GM21390 (cell line): Measurements from ENCODE around the gene LRP5.

Source experiments
- ATAC-seq: cut with Tn5 transposase; IDR thresholded peaks from one replicate; pipeline ENCODE4 v1.9.1; 2021; ENCODE audit not compliant: unreplicated experiment

The LRP5 gene

DNA sequence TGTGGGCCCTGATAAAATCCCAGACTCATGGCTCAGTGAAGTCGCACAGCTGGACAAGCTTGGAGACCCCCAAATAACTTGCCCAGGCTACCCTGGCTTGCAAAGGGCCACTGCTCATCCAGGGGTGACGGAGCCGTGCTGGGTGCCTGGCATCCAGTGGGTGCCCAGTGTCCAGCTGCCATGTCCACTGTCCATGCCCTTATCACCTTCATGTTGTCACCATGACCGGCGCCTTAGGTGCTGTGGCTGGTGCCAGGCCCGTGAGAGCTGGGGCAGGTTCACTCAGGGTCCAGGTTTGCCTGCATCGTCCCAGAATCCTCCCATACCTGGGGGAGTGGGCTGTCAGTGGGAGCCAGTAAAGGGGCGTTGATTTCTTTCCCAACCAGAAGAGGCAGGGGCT lies 57.4 kb downstream of the LRP5 start:
- ATAC-seq = no peak

GRCh38 chr11:68370211-68371111 lies 58.1 kb downstream of the LRP5 start:
- ATAC-seq = peak; percentile 79

GRCh38 chr11:68371171-68372041 lies 59.0 kb downstream of the LRP5 start:
- no peak for ATAC-seq

- ATAC-seq = no peak
Measured at GRCh38 chr11:68372114-68372513, 59.7 kb downstream of the LRP5 start.

- no peak for ATAC-seq
Measured at GRCh38 chr11:68372625-68373024, 60.2 kb downstream of the LRP5 start.

DNA sequence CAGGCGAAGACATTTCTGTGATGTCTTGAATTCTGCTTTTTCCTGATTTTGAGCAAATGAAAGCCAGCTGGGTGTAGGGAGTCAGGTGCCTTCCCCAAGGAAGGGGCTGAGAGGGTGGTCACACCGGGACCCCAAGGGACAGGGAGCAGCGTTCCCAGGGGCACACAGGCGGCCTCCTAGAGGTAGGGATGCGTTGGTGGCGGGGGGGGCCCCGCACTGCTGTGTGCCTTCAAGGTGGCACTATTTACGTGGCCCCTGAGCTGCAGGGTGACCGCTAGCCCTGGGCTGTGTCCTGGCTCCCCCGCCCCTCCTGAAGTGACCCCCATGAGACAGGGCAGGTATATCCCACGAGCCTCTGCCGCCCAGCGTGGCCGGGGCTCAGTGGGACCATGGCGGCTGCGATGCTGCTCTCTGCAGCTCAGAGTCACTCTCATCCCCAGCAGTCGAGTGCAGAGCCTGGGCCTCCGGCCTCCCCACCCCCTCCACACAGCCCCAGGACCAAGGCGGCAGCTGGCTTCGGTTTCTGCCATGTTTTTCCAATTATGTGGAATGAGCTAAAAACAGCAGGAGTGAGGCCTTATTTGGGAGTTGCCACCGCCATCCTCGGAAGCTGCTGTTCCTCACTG lies 60.9 kb downstream of the LRP5 start:
- ATAC-seq = no peak

DNA sequence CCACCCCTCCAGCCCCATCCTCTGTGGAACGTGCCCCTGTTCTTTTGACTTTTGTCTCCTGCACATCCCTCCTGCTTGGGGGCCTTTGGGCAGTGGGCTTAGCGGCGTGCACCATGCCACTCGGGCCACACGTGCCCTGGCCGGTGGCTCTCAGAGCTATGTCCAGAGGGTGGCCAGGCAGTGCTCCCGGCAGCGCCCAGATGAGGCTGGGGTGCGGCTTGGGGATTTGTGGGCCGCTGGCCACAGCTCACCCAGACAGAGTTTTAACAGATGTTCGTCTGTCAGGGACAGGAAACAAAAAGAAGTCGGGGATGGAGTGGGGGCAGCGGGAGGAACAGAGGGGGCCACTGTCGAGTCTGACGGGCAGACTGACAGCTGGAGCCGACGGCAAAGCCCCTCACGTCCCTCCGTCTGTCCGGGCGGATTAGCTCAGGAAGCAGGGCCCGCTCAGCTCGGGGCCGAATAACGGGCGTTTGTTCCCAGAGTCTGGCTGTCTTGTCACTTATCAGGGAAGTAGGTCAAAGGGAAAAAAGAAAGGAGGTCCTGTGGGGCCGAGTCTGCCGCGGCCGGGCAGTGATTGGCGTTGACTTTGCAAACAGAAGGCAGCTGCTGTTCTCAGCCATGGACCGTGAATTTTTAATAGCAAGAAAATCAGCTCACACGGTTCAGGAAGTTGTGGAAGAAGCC lies 61.6 kb downstream of the LRP5 start:
- no peak for ATAC-seq

- no peak for ATAC-seq
Measured at GRCh38 chr11:68374531-68374930, 62.1 kb downstream of the LRP5 start.

DNA sequence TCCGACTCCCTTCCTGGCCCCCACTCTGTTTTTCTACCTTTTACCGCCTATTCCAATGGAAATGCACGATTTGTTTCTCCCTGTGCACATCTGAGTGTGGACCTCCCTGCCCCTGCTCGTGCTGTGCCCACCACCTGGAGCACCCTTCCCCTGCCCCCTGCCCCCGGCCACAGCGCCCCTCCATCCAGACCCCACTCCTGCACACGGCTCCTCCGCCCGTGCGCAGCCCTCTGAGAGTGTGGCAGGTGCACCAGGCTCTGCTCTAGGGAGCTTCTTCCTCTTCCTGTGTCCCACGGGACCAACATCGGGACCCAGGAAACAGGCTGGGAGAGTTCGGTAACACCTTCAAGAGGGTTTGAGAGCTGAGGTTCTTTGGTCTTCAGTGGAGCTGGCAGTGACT lies 62.9 kb downstream of the LRP5 start:
- ATAC-seq = no peak

GRCh38 chr11:68375766-68376165 lies 63.4 kb downstream of the LRP5 start:
- no peak for ATAC-seq

DNA sequence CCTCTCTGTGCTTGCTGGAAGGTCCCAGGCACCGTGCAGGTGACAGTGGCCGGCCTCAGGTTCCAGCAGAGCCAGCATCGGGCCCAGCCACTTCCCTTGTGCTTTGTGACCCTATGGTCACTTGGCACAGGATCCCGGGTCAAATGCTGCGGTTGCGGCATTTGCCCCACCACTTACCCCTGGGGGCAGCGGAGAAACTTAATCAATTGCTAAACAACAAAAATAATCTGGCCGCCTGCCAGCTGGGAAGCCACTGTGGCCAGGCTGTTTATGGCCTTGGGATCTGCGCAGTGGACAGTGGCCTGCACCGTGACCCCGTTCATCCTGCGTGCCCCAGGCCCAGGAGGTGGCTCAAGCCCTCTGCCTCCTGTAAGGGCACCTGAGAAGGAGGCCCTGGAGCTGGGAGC lies 65.0 kb downstream of the LRP5 start:
- no peak for ATAC-seq

- no peak for ATAC-seq
Measured at GRCh38 chr11:68379206-68379605, 66.8 kb downstream of the LRP5 start.

DNA sequence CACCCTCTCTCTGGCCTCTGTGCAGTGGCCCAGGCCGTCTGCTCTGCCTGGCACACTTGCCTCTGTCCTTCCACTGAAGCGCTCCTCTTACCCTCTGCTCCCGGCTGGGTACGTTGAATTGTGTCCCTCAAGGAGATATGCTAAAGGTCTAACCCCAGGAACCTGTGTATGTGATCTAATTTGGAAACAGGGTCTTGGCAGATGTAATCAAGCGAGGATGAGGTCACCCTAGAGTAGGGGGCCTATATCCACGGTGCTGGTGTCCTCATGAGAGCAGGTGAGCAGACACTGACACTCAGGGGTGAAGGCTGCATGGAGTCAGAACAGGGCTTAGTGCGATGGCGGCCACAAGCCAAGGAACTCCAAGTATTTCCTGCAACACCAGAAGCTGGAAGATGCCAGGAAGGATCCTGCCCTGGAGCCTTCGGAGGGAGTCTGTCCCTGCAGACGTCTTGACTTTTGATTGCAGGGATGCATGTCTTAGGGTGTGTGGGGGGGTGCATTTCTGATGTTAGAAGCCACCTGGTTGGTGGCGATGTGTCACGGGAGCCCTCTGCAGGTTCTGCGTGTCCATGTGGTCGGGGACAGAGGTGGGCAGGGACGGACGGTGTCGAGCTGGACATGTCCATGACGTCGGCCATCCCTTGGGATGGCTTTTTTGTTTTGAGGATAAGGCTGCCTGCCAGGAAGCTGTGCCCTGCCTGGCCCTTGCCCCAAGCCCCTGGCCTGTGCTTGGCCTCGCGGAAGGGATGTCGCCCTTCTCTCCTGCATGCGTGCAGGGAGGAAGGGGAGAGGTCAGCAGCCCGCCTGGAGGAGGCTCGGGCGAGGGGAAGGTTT lies 68.6 kb downstream of the LRP5 start:
- ATAC-seq = no peak

GRCh38 chr11:68381716-68382115 lies 69.3 kb downstream of the LRP5 start:
- no peak for ATAC-seq

- ATAC-seq = no peak
Measured at GRCh38 chr11:68382358-68382998, 70.1 kb downstream of the LRP5 start.

DNA sequence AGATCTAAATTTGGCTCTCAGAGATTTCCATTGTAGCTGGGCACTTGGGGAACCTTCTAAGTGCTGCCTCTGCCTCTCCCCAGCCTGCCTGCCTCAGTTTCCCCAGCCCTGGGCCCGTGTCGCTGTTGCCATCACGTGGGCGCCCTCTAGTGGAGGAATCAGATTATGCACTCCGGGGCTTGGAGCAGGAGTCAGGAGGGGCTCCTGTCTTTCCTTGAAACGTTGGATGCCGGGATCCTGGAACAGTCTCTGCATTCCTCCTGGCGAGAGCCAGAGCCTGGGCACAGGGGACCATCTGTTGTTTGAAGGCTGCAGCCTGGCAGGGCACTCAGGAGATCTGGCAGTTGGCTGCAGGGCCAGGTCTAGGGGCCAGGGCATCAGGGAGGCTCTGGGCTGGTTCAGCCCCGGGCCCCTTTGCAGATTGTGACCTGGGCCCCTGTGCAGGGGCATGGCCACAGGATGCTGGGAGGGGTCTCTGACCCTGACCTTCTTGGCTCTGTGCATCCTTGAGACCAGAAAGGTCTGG lies 71.6 kb downstream of the LRP5 start:
- ATAC-seq = no peak

GRCh38 chr11:68384530-68385081 lies 72.2 kb downstream of the LRP5 start:
- no peak for ATAC-seq

DNA sequence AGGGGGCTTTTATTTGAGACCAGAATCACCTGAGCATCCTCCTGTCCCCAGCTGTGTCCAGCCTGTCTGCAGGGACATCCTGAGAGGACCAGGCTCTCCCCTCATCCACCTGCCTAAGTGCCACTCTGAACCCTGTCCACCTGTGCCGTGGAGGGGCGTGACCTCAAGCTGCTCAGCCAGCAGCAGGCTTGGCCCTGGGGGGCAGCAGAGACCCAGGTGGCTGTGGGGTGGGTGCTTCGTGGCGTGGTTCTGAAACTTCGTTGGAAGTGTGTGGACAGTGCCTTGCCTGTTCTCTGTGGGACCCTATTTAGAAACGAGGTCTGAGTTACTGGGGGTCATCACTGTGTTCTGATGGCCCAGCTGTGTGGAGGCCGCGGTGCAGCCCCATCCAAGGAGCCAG lies 72.7 kb downstream of the LRP5 start:
- ATAC-seq = no peak
